Endothelial cell of umbilical vein (primary cell): Measurements from ENCODE around the gene PHC1.

Experiments used
- CTCF ChIP-seq, 2 donors: IDR thresholded peaks; 1 replicate in 1 of 2; 2 replicates in 1 of 2; pipeline ENCODE4 v1.5.1; 2011; ENCODE audit warnings: low read length in 2 of 2, mild to moderate bottlenecking in 2 of 2, moderate library complexity in 2 of 2, control low read depth in 1 of 2, inconsistent platforms in 1 of 2, low read depth in 1 of 2; ENCODE audit not compliant: insufficient read depth in 1 of 2; ENCODE audit errors: extremely low read depth in 1 of 2
- EZH2 ChIP-seq: IDR thresholded peaks from 2 replicates; pipeline ENCODE4 v1.6.1; 2012; ENCODE audit warnings: borderline replicate concordance, low read depth, mild to moderate bottlenecking, moderate library complexity, low read length, inconsistent platforms; ENCODE audit not compliant: severe bottlenecking
- FOS ChIP-seq: IDR thresholded peaks from 2 replicates; pipeline ENCODE4 v1.6.1; 2011; ENCODE audit warnings: mild to moderate bottlenecking, low read length, moderate library complexity, borderline replicate concordance; ENCODE audit not compliant: insufficient read depth
- GATA2 ChIP-seq: IDR thresholded peaks from 2 replicates; pipeline ENCODE4 v1.7.0; 2011; ENCODE audit warnings: low read depth, mild to moderate bottlenecking, moderate library complexity, mixed read lengths, low read length; ENCODE audit not compliant: insufficient read length, insufficient read depth
- JUN ChIP-seq: IDR thresholded peaks from 2 replicates; pipeline ENCODE4 v1.6.1; 2011; ENCODE audit warnings: borderline replicate concordance, low read depth; ENCODE audit not compliant: insufficient read length, insufficient read depth
- MAX ChIP-seq: IDR thresholded peaks from 2 replicates; pipeline ENCODE4 v1.6.1; 2011; ENCODE audit not compliant: insufficient read depth, insufficient read length
- MYC ChIP-seq: IDR thresholded peaks from one replicate; pipeline ENCODE4 v1.6.1; 2011; ENCODE audit warnings: mild to moderate bottlenecking, low read depth, low read length
- POLR2A ChIP-seq: IDR thresholded peaks from 2 replicates; pipeline ENCODE4 v1.6.1; 2012; ENCODE audit warnings: low read depth, mild to moderate bottlenecking, control low read depth, low read length
- POLR2AphosphoS5 ChIP-seq: IDR thresholded peaks from 2 replicates; pipeline ENCODE4 v1.6.1; 2012; ENCODE audit warnings: low read depth, mild to moderate bottlenecking, control low read depth, low read length, moderate library complexity; ENCODE audit not compliant: insufficient read depth

GRCh38 chr12:8936735-8937134, 22.4 kb downstream of the PHC1 start:
- TF ChIP-seq POLR2A (no peak), CTCF (IDR thresholded peaks at IDR 0.05; ENCODE audit: extremely low read depth in 1 of 2, insufficient read depth in 1 of 2, low read depth in 1 of 2, low read length in 2 of 2) (no peak), JUN (no peak), POLR2AphosphoS5 (no peak), GATA2 (no peak), EZH2 (no peak), MAX (no peak), MYC (no peak), FOS (no peak)
